HCT116 (cell line): ENCODE measurements around the gene SH3PXD2A.

Source experiments
- CTCF ChIP-seq, 3 experiments: fragments of 200-600 bp in 1 of 3; sonication (generic) in 1 of 3; IDR thresholded peaks in 2 of 3; conservative IDR thresholded peaks in 1 of 3; 2 replicates each; pipeline ENCODE4 v1.5.1; 2012 to 2017; ENCODE audit warnings: low read depth in 2 of 3, low read length in 2 of 3, antibody characterized with exemption in 1 of 3, borderline replicate concordance in 1 of 3, control low read depth in 1 of 3, mild to moderate bottlenecking in 1 of 3, mixed read lengths in 1 of 3, mixed run types in 1 of 3, moderate library complexity in 1 of 3; ENCODE audit not compliant: insufficient read depth in 1 of 3
- EZH2 ChIP-seq: fragments of 200-600 bp; sonication (generic); IDR thresholded peaks from 2 replicates; pipeline ENCODE4 v1.6.1; 2017; ENCODE audit warnings: antibody characterized with exemption, mixed run types
- RAD21 ChIP-seq: IDR thresholded peaks from 2 replicates; pipeline ENCODE4 v1.6.1; 2012; ENCODE audit warnings: low read depth, mild to moderate bottlenecking
- YY1 ChIP-seq: IDR thresholded peaks from 2 replicates; pipeline ENCODE4 v1.6.1; 2011; ENCODE audit warnings: low read length, low read depth, moderate library complexity, mild to moderate bottlenecking; ENCODE audit not compliant: insufficient replicate concordance; ENCODE audit errors: extremely low read depth

- TF ChIP-seq EZH2 = no peak
- TF ChIP-seq RAD21 = no peak
- TF ChIP-seq CTCF (IDR thresholded peaks at IDR 0.05 in 2 of 3, conservative IDR thresholded peaks at IDR 0.05 in 1 of 3; ENCODE audit: borderline replicate concordance in 1 of 3, insufficient read depth in 1 of 3, low read depth in 2 of 3, low read length in 2 of 3) = no peak
- no peak for TF ChIP-seq YY1
Observed at GRCh38 chr10:103653581-103654037, 201.8 kb downstream of the SH3PXD2A start.
